Liver (tissue), 9 donors: ENCODE data around the gene DYSF. TPM values are rescaled to one million over a fixed set of nuclear protein-coding genes. Genes with fewer than 3 reads are reported as not detected.
A peak's percentile ranks its signal among the peaks of the same experiment; 100 is the strongest.

Source experiments
- DNase-seq: peaks from one replicate; pipeline ENCODE4 v3.0.0-alpha.2; 2017; ENCODE audit warnings: low spot score
- H3K27ac ChIP-seq, 2 donors: one replicate each; pipeline ENCODE4 v1.7.0; 2013; ENCODE audit warnings: inconsistent platforms in 2 of 2, low read length in 2 of 2, control low read depth in 1 of 2, low read depth in 1 of 2, mild to moderate bottlenecking in 1 of 2
- H3K27me3 ChIP-seq, 4 donors: one replicate each; pipeline versions ENCODE4 v1.6.1 to v1.7.0; 2013; ENCODE audit warnings: low read length in 3 of 4, inconsistent platforms in 1 of 4, mild to moderate bottlenecking in 1 of 4, moderate library complexity in 1 of 4; ENCODE audit not compliant: control insufficient read depth in 4 of 4, insufficient read depth in 4 of 4
- H3K36me3 ChIP-seq, 4 donors: one replicate each; pipeline versions ENCODE4 v1.6.1 to v1.7.0; 2013; ENCODE audit warnings: low read length in 3 of 4, mild to moderate bottlenecking in 3 of 4, low read depth in 1 of 4, moderate library complexity in 1 of 4; ENCODE audit not compliant: control insufficient read depth in 4 of 4, insufficient read depth in 3 of 4
- H3K4me1 ChIP-seq, 4 donors: one replicate each; pipeline versions ENCODE4 v1.6.1 to v1.7.0; 2013; ENCODE audit warnings: low read length in 3 of 4, mild to moderate bottlenecking in 3 of 4, moderate library complexity in 1 of 4; ENCODE audit not compliant: control insufficient read depth in 4 of 4, insufficient read depth in 4 of 4
- H3K4me3 ChIP-seq, 3 donors: one replicate each; pipeline versions ENCODE4 v1.6.1 to v1.7.0; 2013; ENCODE audit warnings: low read length in 3 of 3, control low read depth in 1 of 3, low read depth in 1 of 3, mild to moderate bottlenecking in 1 of 3
- H3K9ac ChIP-seq, 2 donors: one replicate each; pipeline ENCODE4 v1.7.0; 2013; ENCODE audit warnings: low read length in 2 of 2, mild to moderate bottlenecking in 2 of 2, moderate library complexity in 2 of 2, control low read depth in 1 of 2, low read depth in 1 of 2
- H3K9me3 ChIP-seq, 4 donors: one replicate each; pipeline versions ENCODE4 v1.6.1 to v1.7.0; 2013; ENCODE audit warnings: low read length in 3 of 4; ENCODE audit not compliant: control insufficient read depth in 4 of 4
- ATF3 ChIP-seq: IDR thresholded peaks from 2 replicates; pipeline ENCODE4 v1.6.1; 2016; ENCODE audit warnings: antibody characterized with exemption
- CTCF ChIP-seq: fragments of 150-350 bp; IDR thresholded peaks from 2 replicates; pipeline ENCODE4 v1.5.1; 2017; ENCODE audit warnings: improper control_type of control experiment, low read depth, low read length; ENCODE audit not compliant: missing input control
- EGR1 ChIP-seq, 2 donors: IDR thresholded peaks; 2 replicates each; pipeline ENCODE4 v1.6.1; 2016 to 2018; ENCODE audit warnings: antibody characterized with exemption in 2 of 2, low read depth in 2 of 2
- FOXA1 ChIP-seq: IDR thresholded peaks from 2 replicates; pipeline ENCODE4 v1.6.1; 2016; ENCODE audit warnings: antibody characterized with exemption
- FOXA2 ChIP-seq: IDR thresholded peaks from 2 replicates; pipeline ENCODE4 v1.6.1; 2016; ENCODE audit warnings: antibody characterized with exemption
- HNF4A ChIP-seq, 2 donors: conservative IDR thresholded peaks; 2 replicates each; pipeline ENCODE4 v1.6.1; 2016; ENCODE audit warnings: antibody characterized with exemption in 2 of 2, mild to moderate bottlenecking in 2 of 2
- JUND ChIP-seq, 2 donors: IDR thresholded peaks; 2 replicates each; pipeline ENCODE4 v1.6.1; 2016; ENCODE audit warnings: antibody characterized with exemption in 2 of 2
- MAX ChIP-seq: IDR thresholded peaks from 2 replicates; pipeline ENCODE4 v1.6.1; 2016; ENCODE audit warnings: antibody characterized with exemption
- NR2F2 ChIP-seq: IDR thresholded peaks from 2 replicates; pipeline ENCODE4 v1.6.1; 2016; ENCODE audit warnings: antibody characterized with exemption
- RAD21 ChIP-seq, 2 donors: IDR thresholded peaks; 2 replicates each; pipeline ENCODE4 v1.6.1; 2016; ENCODE audit warnings: antibody characterized with exemption in 2 of 2, mild to moderate bottlenecking in 2 of 2
- REST ChIP-seq: IDR thresholded peaks from 2 replicates; pipeline ENCODE4 v1.6.1; 2016; ENCODE audit warnings: antibody characterized with exemption, mild to moderate bottlenecking
- RXRA ChIP-seq, 2 donors: IDR thresholded peaks; 2 replicates each; pipeline ENCODE4 v1.6.1; 2017 to 2018; ENCODE audit warnings: antibody characterized with exemption in 2 of 2, mild to moderate bottlenecking in 1 of 2
- TAF1 ChIP-seq: conservative IDR thresholded peaks from 2 replicates; pipeline ENCODE4 v1.6.1; 2016; ENCODE audit warnings: antibody characterized with exemption, mild to moderate bottlenecking
- YY1 ChIP-seq: IDR thresholded peaks from 2 replicates; pipeline ENCODE4 v1.6.1; 2016; ENCODE audit warnings: antibody characterized with exemption, mild to moderate bottlenecking
- ZBTB33 ChIP-seq: IDR thresholded peaks from 2 replicates; pipeline ENCODE4 v1.6.1; 2016; ENCODE audit warnings: antibody characterized with exemption
- WGBS: extraction: QIAGEN DNeasy Blood & Tissue Kit; methylation state at CpG from one replicate; pipeline ENCODE4 v1.1.7; 2013; 5-methylcytosine and 5-hydroxymethylcytosine counted together
- polyA plus RNA-seq, 2 donors: library from polyadenylated mRNA; stranded (reverse) in 1 of 2; unstranded in 1 of 2; fragments of 200-250 nt in 1 of 2; fragments of >200 nt in 1 of 2; fragmentation: Nextera tagmentation in 1 of 2; extraction: Ambion mirVana in 1 of 2; gene quantifications; one replicate each; pipeline versions ENCODE4 v1.2.1 to v1.2.3, GENCODE V29; 2013 to 2015
- total RNA-seq, 2 donors: library from RNA; depleted of rRNA; stranded (reverse); fragments of >200 nt; gene quantifications; one replicate each; pipeline ENCODE4 v1.2.3, GENCODE V29; 2014
- donor health status: healthy.
- donor health status: healthy.
- donor health status: healthy.
- donor health status: healthy.
- donor health status: healthy.

DYSF gene
- total and polyA plus RNA-seq, 4 donors = 8.5 to 20.8 (median 13.6) TPM

- peak; percentile 34 for DNase-seq
- TF ChIP-seq REST (no peak), JUND (IDR thresholded peaks at IDR 0.05) (no peak), NR2F2 (no peak), ZBTB33 (no peak), MAX (no peak), FOXA2 (no peak), CTCF (no peak), FOXA1 (no peak)
- H3K9ac ChIP-seq = no peak overlapping the region
- H3K9me3 ChIP-seq = no peaks in the 10 kb centered on the region
- H3K27me3 ChIP-seq = no peaks in the 10 kb centered on the region
- H3K4me1 ChIP-seq = no peaks in the 10 kb centered on the region
- peaks cover 0 to 13% (median 2%) of the 10 kb centered on the region in 4 donors for H3K36me3 ChIP-seq
- no peak overlapping the region for H3K27ac ChIP-seq
- H3K4me3 ChIP-seq = no peak overlapping the region
- WGBS = 36% methylated on average over 1 of the region's 1 CpG
Measured at GRCh38 chr2:71609029-71609428, 155.7 kb downstream of the DYSF start.

GRCh38 chr2:71609441-71609840 is 156.1 kb downstream of the DYSF start:
- DNase-seq = no peak
- H3K9me3 ChIP-seq = no peaks in the 10 kb centered on the region
- no peak overlapping the region for H3K27ac ChIP-seq
- H3K4me3 ChIP-seq = no peak overlapping the region
- WGBS = 95% methylated on average over 5 of the region's 5 CpGs
- no peaks in the 10 kb centered on the region for H3K4me1 ChIP-seq
- H3K9ac ChIP-seq = no peak overlapping the region
- peaks cover 0 to 13% (median 2%) of the 10 kb centered on the region in 4 donors for H3K36me3 ChIP-seq
- no peaks in the 10 kb centered on the region for H3K27me3 ChIP-seq
- TF ChIP-seq REST (no peak), YY1 (no peak), ATF3 (no peak), ZBTB33 (no peak), HNF4A (conservative IDR thresholded peaks at IDR 0.05) (no peak), RXRA (IDR thresholded peaks at IDR 0.05) (no peak), RAD21 (IDR thresholded peaks at IDR 0.05) (no peak), NR2F2 (no peak), TAF1 (no peak), MAX (no peak), CTCF (no peak), EGR1 (IDR thresholded peaks at IDR 0.05; ENCODE audit: low read depth in 2 of 2) (no peak), FOXA1 (no peak)
